ENCODE results near the gene SIK3. TPM values are rescaled to one million over a fixed set of nuclear protein-coding genes. Genes with fewer than 3 reads are reported as not detected.

The SIK3 gene
- total and polyA plus RNA-seq, 2 experiments from 2014 or later = 6.1 to 33.9 TPM

- TF ChIP-seq ZNF462 (CRISPR knock-in tag; IDR thresholded peaks at IDR 0.05) (no peak), ETS1 (IDR thresholded peaks at IDR 0.05) (no peak), ZNF114 (CRISPR knock-in tag; IDR thresholded peaks at IDR 0.05) (no peak), ZNF331 (CRISPR knock-in tag; IDR thresholded peaks at IDR 0.05; ENCODE audit: low read depth) (no peak)
These were observed 144.5 kb downstream of the SIK3 start (continued) for GRCh38 chr11:116953530-116954285.

GRCh38 chr11:116951762-116952161, 146.5 kb downstream of the SIK3 start:
- Mint-ChIP-seq H3K27me3 (ENCODE audit: insufficient read depth, low read depth, poor library complexity) (no peaks in the 10 kb centered on the region), H3K36me3 (ENCODE audit: low read depth) (peaks cover 4% of the 10 kb centered on the region; the same call in 2 of the 3 replicates), H3K9me3 (no peaks in the 10 kb centered on the region), H3K4me1 (peaks cover 14% of the 10 kb centered on the region), H3K4me3 (no peak overlapping the region), H3K27ac (no peak overlapping the region)
- Histone ChIP-seq H3K4me2 (no peak overlapping the region), H3K4me1 (ENCODE audit: insufficient read depth) (peaks cover 12% of the 10 kb centered on the region; the same call in 1 of the 2 replicates), H3K79me2 (replicated peaks; ENCODE audit: insufficient read depth) (no peaks in the 10 kb centered on the region), H4K20me1 (replicated peaks; ENCODE audit: insufficient read depth) (peaks cover 3% of the 10 kb centered on the region; the same call in 1 of the 2 replicates), H3F3A (replicated peaks; ENCODE audit: low read depth) (no peaks in the 10 kb centered on the region), H2AFZ (no peak overlapping the region), H3K27me3 (ENCODE audit: insufficient read depth) (no peaks in the 10 kb centered on the region), H3K27ac (ENCODE audit: low read depth) (no peak overlapping the region), H3K9me2 (ENCODE audit: insufficient read depth) (no peaks in the 10 kb centered on the region), H3K4me3 (no peak overlapping the region), H3K36me3 (ENCODE audit: insufficient read depth) (no peaks in the 10 kb centered on the region)
- no peak for ATAC-seq
- DNase-seq (ENCODE audit: low spot score) = no peak
- no peak for TF ChIP-seq JUNB (IDR thresholded peaks at IDR 0.05; ENCODE audit: unreplicated experiment)
- TF ChIP-seq ZNF114 (CRISPR knock-in tag; IDR thresholded peaks at IDR 0.05) = no peak
- TF ChIP-seq NANOG (IDR thresholded peaks at IDR 0.05; ENCODE audit: borderline replicate concordance) = no peak

Data from GM23338 (cell line).